IMR-90 (cell line): ENCODE measurements around the gene LIG1. TPM values are rescaled to one million over a fixed set of nuclear protein-coding genes. Genes with fewer than 3 reads are reported as not detected.

Source experiments
- ATAC-seq: fragments of 200-7000 bp; cut with Tn5 transposase; 2 replicates; pipeline ENCODE4 v1.9.1; 2020; ENCODE audit warnings: low read depth, mild to moderate bottlenecking, moderate library complexity
- BruUV-seq: library from RNA; stranded (reverse); fragments of 400-500 nt; replicated peaks from 2 replicates; lab custom pipeline; 2021; lab: Mats Ljungman, UMichigan
- CTCF ChIA-PET: fragments of 300-600 bp; formaldehyde crosslinking; extraction: SDS; loops from one replicate; lab custom pipeline; 2021; ENCODE audit warnings: antibody characterized with exemption; lab: Yijun Ruan, JAX
- POLR2A ChIA-PET: fragments of 300-600 bp; sonication (Branson Sonifier 250); formaldehyde crosslinking; loops from one replicate; lab custom pipeline; 2022; ENCODE audit warnings: antibody characterized with exemption; ENCODE audit not compliant: unreplicated experiment; lab: Charles Lee
- DNase-seq: peaks from one replicate; pipeline ENCODE4 v3.0.0; 2013
- H2AFZ ChIP-seq: replicated peaks from 2 replicates; pipeline ENCODE3; 2013; ENCODE audit warnings: low read length, mild to moderate bottlenecking; ENCODE audit not compliant: poor library complexity
- H2AK5ac ChIP-seq: 2 replicates; pipeline ENCODE4 v1.6.1; 2013; ENCODE audit warnings: low read depth, low read length, inconsistent platforms
- H2AK9ac ChIP-seq: replicated peaks from 2 replicates; pipeline ENCODE3; 2013; ENCODE audit warnings: mild to moderate bottlenecking, low read depth, low read length, moderate library complexity; ENCODE audit not compliant: poor library complexity
- H2BK120ac ChIP-seq: 2 replicates; pipeline ENCODE4 v1.6.1; 2013; ENCODE audit warnings: low read depth, low read length, inconsistent platforms
- H2BK15ac ChIP-seq: 3 replicates; pipeline ENCODE4 v1.6.1; 2013; ENCODE audit warnings: low read depth, low read length, inconsistent platforms
- H2BK20ac ChIP-seq: 2 replicates; pipeline ENCODE4 v1.6.1; 2013; ENCODE audit warnings: low read depth, mild to moderate bottlenecking, inconsistent platforms, low read length, moderate library complexity
- H2BK5ac ChIP-seq: 2 replicates; pipeline ENCODE4 v1.6.1; 2013; ENCODE audit warnings: mild to moderate bottlenecking, low read depth, low read length, inconsistent platforms; ENCODE audit not compliant: poor library complexity, severe bottlenecking
- H3K14ac ChIP-seq: replicated peaks from 2 replicates; pipeline ENCODE4 v1.6.1; 2013; ENCODE audit warnings: low read depth, low read length, inconsistent platforms
- H3K18ac ChIP-seq: 2 replicates; pipeline ENCODE4 v1.6.1; 2013; ENCODE audit warnings: low read depth, low read length, control low read depth
- H3K23ac ChIP-seq: 2 replicates; pipeline ENCODE4 v1.6.1; 2013; ENCODE audit warnings: low read depth, low read length, inconsistent platforms
- H3K27ac ChIP-seq: 2 replicates; pipeline ENCODE4 v1.5.1; 2013; ENCODE audit warnings: mild to moderate bottlenecking, control low read depth, low read length; ENCODE audit not compliant: insufficient read depth
- H3K27me3 ChIP-seq: 2 replicates; pipeline ENCODE4 v1.6.1; 2013; ENCODE audit warnings: low read length; ENCODE audit not compliant: control insufficient read depth, insufficient read depth
- H3K36me3 ChIP-seq: 2 replicates; pipeline ENCODE4 v1.6.1; 2013; ENCODE audit warnings: low read length, mixed read lengths; ENCODE audit not compliant: control insufficient read depth, insufficient read depth
- H3K4ac ChIP-seq: 2 replicates; pipeline ENCODE4 v1.6.1; 2013; ENCODE audit warnings: low read depth, low read length, inconsistent platforms
- H3K4me1 ChIP-seq: 2 replicates; pipeline ENCODE4 v1.6.1; 2013; ENCODE audit warnings: low read length, mixed read lengths; ENCODE audit not compliant: control insufficient read depth, insufficient read depth
- H3K4me2 ChIP-seq: 2 replicates; pipeline ENCODE4 v1.6.1; 2013; ENCODE audit warnings: low read depth, mild to moderate bottlenecking, control low read depth, low read length, moderate library complexity
- H3K4me3 ChIP-seq: 2 replicates; pipeline ENCODE4 v1.5.1; 2013; ENCODE audit warnings: low read depth, mild to moderate bottlenecking, control low read depth, low read length, moderate library complexity; ENCODE audit not compliant: insufficient read depth
- H3K56ac ChIP-seq: 2 replicates; pipeline ENCODE4 v1.6.1; 2013; ENCODE audit warnings: low read length, inconsistent platforms; ENCODE audit not compliant: insufficient read depth; ENCODE audit errors: extremely low read depth
- H3K79me1 ChIP-seq, 2 experiments: 2 replicates each; pipeline ENCODE4 v1.6.1; 2013; ENCODE audit warnings: low read length in 2 of 2, inconsistent platforms in 1 of 2, low read depth in 1 of 2
- H3K9ac ChIP-seq: 2 replicates; pipeline ENCODE4 v1.6.1; 2013; ENCODE audit warnings: low read depth, low read length, control low read depth
- H3K9me1 ChIP-seq: 2 replicates; pipeline ENCODE4 v1.6.1; 2013; ENCODE audit warnings: low read length, inconsistent platforms; ENCODE audit not compliant: insufficient read depth
- H3K9me3 ChIP-seq: 2 replicates; pipeline ENCODE4 v1.6.1; 2013; ENCODE audit warnings: low read length; ENCODE audit not compliant: control insufficient read depth, insufficient read depth
- H4K20me1 ChIP-seq: 2 replicates; pipeline ENCODE4 v1.6.1; 2013; ENCODE audit warnings: low read length, inconsistent platforms; ENCODE audit not compliant: insufficient read depth
- H4K5ac ChIP-seq: 2 replicates; pipeline ENCODE4 v1.6.1; 2013; ENCODE audit warnings: mild to moderate bottlenecking, low read depth, low read length, control low read depth
- H4K8ac ChIP-seq, 2 experiments: 2 replicates each; pipeline ENCODE4 v1.6.1; 2013; ENCODE audit warnings: low read depth in 2 of 2, low read length in 2 of 2, control low read depth in 1 of 2, inconsistent platforms in 1 of 2
- H4K91ac ChIP-seq: 2 replicates; pipeline ENCODE4 v1.6.1; 2013; ENCODE audit warnings: low read depth, low read length, inconsistent platforms; ENCODE audit not compliant: insufficient read depth
- BHLHE40 ChIP-seq: fragments of 150-350 bp; IDR thresholded peaks from 2 replicates; pipeline ENCODE4 v1.6.1; 2016; ENCODE audit warnings: mild to moderate bottlenecking, low read depth, low read length
- CEBPB ChIP-seq: IDR thresholded peaks from 2 replicates; pipeline ENCODE4 v1.6.1; 2012; ENCODE audit warnings: low read depth, low read length, improper control_type of control experiment
- CHD1 ChIP-seq: IDR thresholded peaks from 2 replicates; pipeline ENCODE4 v1.6.1; 2012; ENCODE audit warnings: low read depth, low read length, improper control_type of control experiment
- FOS ChIP-seq: fragments of 150-350 bp; IDR thresholded peaks from 2 replicates; pipeline ENCODE4 v1.6.1; 2016; ENCODE audit warnings: low read depth, low read length
- MAFK ChIP-seq: IDR thresholded peaks from 2 replicates; pipeline ENCODE4 v1.6.1; 2012; ENCODE audit warnings: low read depth, low read length, improper control_type of control experiment
- MAZ ChIP-seq: IDR thresholded peaks from 2 replicates; pipeline ENCODE4 v1.6.1; 2012; ENCODE audit warnings: low read depth, mild to moderate bottlenecking, low read length, improper control_type of control experiment, moderate library complexity, borderline replicate concordance
- MXI1 ChIP-seq: IDR thresholded peaks from 2 replicates; pipeline ENCODE4 v1.6.1; 2012; ENCODE audit warnings: low read depth, mild to moderate bottlenecking, low read length, moderate library complexity, borderline replicate concordance
- POLR2A ChIP-seq: IDR thresholded peaks from 2 replicates; pipeline ENCODE4 v1.6.1; 2012; ENCODE audit warnings: mild to moderate bottlenecking, low read depth, low read length
- RCOR1 ChIP-seq: IDR thresholded peaks from 2 replicates; pipeline ENCODE4 v1.6.1; 2012; ENCODE audit warnings: mild to moderate bottlenecking, low read length, improper control_type of control experiment; ENCODE audit not compliant: insufficient replicate concordance
- RFX5 ChIP-seq: IDR thresholded peaks from 2 replicates; pipeline ENCODE4 v1.8.0; 2012; ENCODE audit warnings: low read depth, mild to moderate bottlenecking, low read length, moderate library complexity
- SMC3 ChIP-seq: fragments of 150-350 bp; IDR thresholded peaks from 2 replicates; pipeline ENCODE4 v1.6.1; 2016; ENCODE audit warnings: low read depth, mild to moderate bottlenecking, antibody characterized with exemption, low read length, moderate library complexity
- WGBS, 2 experiments: methylation state at CpG; one replicate each; pipeline versions ENCODE4 v1.1.5 to v1.1.7; 2013; ENCODE audit warnings: missing lambda C conversion rate in 2 of 2; ENCODE audit not compliant: insufficient read length in 1 of 2; ENCODE audit errors: extremely low coverage in 2 of 2; 5-methylcytosine and 5-hydroxymethylcytosine counted together
- dilution Hi-C: fragments of 300-500 bp; cut with HindIII; formaldehyde crosslinking; loops from one replicate; pipeline ENCODE4 v1.14.3; 2018; ENCODE audit warnings: low sequenced_read_pairs; ENCODE audit not compliant: unreplicated experiment
- in situ Hi-C: fragments of 300-500 bp; cut with MboI; formaldehyde crosslinking; loops from 3 replicates; pipeline ENCODE4 v1.14.3; 2019; ENCODE audit warnings: low sequenced_read_pairs, inconsistent platforms, mixed read lengths
- intact Hi-C: fragments of 100-400 bp; cut with micrococcal nuclease; formaldehyde crosslinking; loops from 2 replicates; pipeline ENCODE4 v1.10.0; 2022
- polyA plus RNA-seq, 3 experiments: library from polyadenylated mRNA; depleted of rRNA; stranded (reverse); fragments of >200 nt; gene quantifications; 2 replicates each; pipeline ENCODE4 v1.2.3, GENCODE V29; 2012; ENCODE audit warnings: low replicate concordance in 1 of 3
- total RNA-seq: library from RNA; depleted of rRNA; stranded (reverse); fragments of >200 nt; gene quantifications from 2 replicates; pipeline ENCODE4 v1.2.3, GENCODE V29; 2012

Gene LIG1
- total and polyA plus RNA-seq, 2 of the 4 experiments (the other 2 are of a cell fraction) = 24.9 to 34.0 TPM

GRCh38 chr19:48147597-48148175 is 22.5 kb downstream of the LIG1 start:
- intact Hi-C loops (no loop called here), in situ Hi-C loops (no loop called here), dilution Hi-C loops (no loop called here)
- Histone ChIP-seq H2BK20ac (no peak overlapping the region), H3K27me3 (no peaks in the 10 kb centered on the region), H3K56ac (no peak overlapping the region), H3K23ac (no peak overlapping the region), H4K8ac (no peak overlapping the region), H3K14ac (no peak overlapping the region), H3K4ac (no peak overlapping the region), H3K4me1 (no peaks in the 10 kb centered on the region), H3K36me3 (peaks cover 5% of the 10 kb centered on the region; the same call in 1 of the 2 replicates), H2AK9ac (no peak overlapping the region), H3K18ac (no peak overlapping the region), H3K9ac (no peak overlapping the region), H3K9me1 (no peaks in the 10 kb centered on the region), H2BK120ac (no peak overlapping the region), H3K79me1 (no peaks in the 10 kb centered on the region), H2AFZ (no peak overlapping the region), H2BK5ac (no peak overlapping the region), H3K9me3 (no peaks in the 10 kb centered on the region), H4K20me1 (no peaks in the 10 kb centered on the region), H2BK15ac (no peak overlapping the region), H4K91ac (no peak overlapping the region), H3K4me2 (no peak overlapping the region), H3K27ac (no peak overlapping the region), H2AK5ac (no peak overlapping the region), H4K5ac (no peak overlapping the region), H3K4me3 (no peak overlapping the region)
- POLR2A ChIA-PET = interaction anchor here (0.6 kb wide), 1 partner anchor 49 kb away, joined by 7 read pairs; no protein-coding TSS in a partner anchor
- BruUV-seq = no TSS peak
- DNase-seq (no peak), ATAC-seq (no peak)
- CTCF ChIA-PET = interaction anchor here (0.7 to 1.0 kb wide), 2 partner anchors 15 to 184 kb away, joined by 3 to 5 read pairs; no protein-coding TSS in a partner anchor
- WGBS, 2 experiments = 100% methylated on average over 1 of the region's 4 CpGs; no CpG with 5 or more reads in 1 of the 2 experiments
- TF ChIP-seq FOS = no peak
- no peak for TF ChIP-seq CEBPB
- TF ChIP-seq MAZ = no peak
- no peak for TF ChIP-seq RCOR1
- TF ChIP-seq CHD1 = no peak
- no peak for TF ChIP-seq BHLHE40
- no peak for TF ChIP-seq RFX5
- no peak for TF ChIP-seq POLR2A
- no peak for TF ChIP-seq MXI1
- TF ChIP-seq SMC3 = no peak
- TF ChIP-seq MAFK = no peak
